MM.1S (cell line): Measurements from ENCODE around the gene DGKG.

Experiments
- DNase-seq: peaks from one replicate; pipeline ENCODE4 v3.0.0-alpha.2; 2015
- H2AFZ ChIP-seq: fragments of 300-600 bp; sonication (generic); 2 replicates; pipeline ENCODE4 v1.6.0; 2016; ENCODE audit warnings: antibody characterized with exemption, low read length
- H3F3A ChIP-seq: fragments of 300-600 bp; sonication (generic); 2 replicates; pipeline ENCODE4 v1.6.1; 2016; ENCODE audit warnings: mild to moderate bottlenecking, antibody characterized with exemption, low read length, moderate library complexity, mixed read lengths; ENCODE audit not compliant: insufficient read depth
- H3K27ac ChIP-seq: fragments of 300-600 bp; sonication (generic); 2 replicates; pipeline ENCODE4 v1.5.1; 2016; ENCODE audit warnings: mild to moderate bottlenecking, low read length
- H3K27me3 ChIP-seq: fragments of 300-600 bp; sonication (generic); replicated peaks from 2 replicates; pipeline ENCODE4 v1.6.0; 2016; ENCODE audit warnings: low read length; ENCODE audit not compliant: insufficient read depth
- H3K36me3 ChIP-seq: fragments of 300-600 bp; sonication (generic); replicated peaks from 2 replicates; pipeline ENCODE4 v1.6.1; 2016; ENCODE audit warnings: mild to moderate bottlenecking, low read length, mixed read lengths; ENCODE audit not compliant: insufficient read depth
- H3K4me1 ChIP-seq: fragments of 300-600 bp; sonication (generic); 2 replicates; pipeline ENCODE4 v1.6.1; 2016; ENCODE audit warnings: low read length, mixed read lengths
- H3K4me2 ChIP-seq: fragments of 300-600 bp; sonication (generic); 2 replicates; pipeline ENCODE4 v1.6.0; 2016; ENCODE audit warnings: low read depth, low read length
- H3K4me3 ChIP-seq: fragments of 300-600 bp; sonication (generic); 2 replicates; pipeline ENCODE4 v1.5.1; 2016; ENCODE audit warnings: low read length, mixed read lengths
- H3K79me2 ChIP-seq: fragments of 300-600 bp; sonication (generic); 2 replicates; pipeline ENCODE4 v1.6.1; 2016; ENCODE audit warnings: mixed run types, low read length, mixed read lengths
- H3K9ac ChIP-seq: fragments of 300-600 bp; sonication (generic); 2 replicates; pipeline ENCODE4 v1.6.1; 2016; ENCODE audit warnings: low read length, mixed read lengths
- H3K9me2 ChIP-seq: fragments of 300-600 bp; sonication (generic); replicated peaks from 2 replicates; pipeline ENCODE4 v1.6.1; 2016; ENCODE audit warnings: mild to moderate bottlenecking, low read length, mixed read lengths; ENCODE audit not compliant: insufficient read depth
- H3K9me3 ChIP-seq: fragments of 300-600 bp; sonication (generic); replicated peaks from 2 replicates; pipeline ENCODE4 v1.6.1; 2016; ENCODE audit warnings: mild to moderate bottlenecking, low read length, mixed read lengths; ENCODE audit not compliant: insufficient read depth
- H4K20me1 ChIP-seq: fragments of 300-600 bp; sonication (generic); 2 replicates; pipeline ENCODE4 v1.6.1; 2016; ENCODE audit warnings: mild to moderate bottlenecking, low read length, moderate library complexity, mixed read lengths; ENCODE audit not compliant: insufficient read depth
- CTCF ChIP-seq: fragments of 300-600 bp; sonication (generic); IDR thresholded peaks from 2 replicates; pipeline ENCODE4 v1.5.1; 2016; ENCODE audit warnings: antibody characterized with exemption, low read length, mixed read lengths
- EZH2 ChIP-seq: fragments of 300-600 bp; sonication (generic); optimal IDR thresholded peaks from 2 replicates; pipeline ENCODE3; 2017; ENCODE audit warnings: low read depth, mild to moderate bottlenecking, antibody characterized with exemption, low read length, mixed read lengths
- EZH2phosphoT487 ChIP-seq: fragments of 300-600 bp; sonication (generic); IDR thresholded peaks from 2 replicates; pipeline ENCODE4 v1.6.1; 2018; ENCODE audit warnings: antibody characterized with exemption, low read length

The DGKG gene

GRCh38 chr3:186151077-186151971 lies 210.7 kb downstream of the DGKG start:
- Histone ChIP-seq H4K20me1 (no peaks in the 10 kb centered on the region), H3K9ac (no peak overlapping the region), H3K27me3 (no peaks in the 10 kb centered on the region), H3K4me3 (no peak overlapping the region), H3K4me1 (peaks cover 17% of the 10 kb centered on the region), H3F3A (peaks cover 15% of the 10 kb centered on the region), H3K27ac (no peak overlapping the region), H3K79me2 (no peaks in the 10 kb centered on the region), H3K36me3 (no peaks in the 10 kb centered on the region), H3K4me2 (no peak overlapping the region), H3K9me3 (no peaks in the 10 kb centered on the region), H2AFZ (no peak overlapping the region), H3K9me2 (no peaks in the 10 kb centered on the region)
- TF ChIP-seq EZH2phosphoT487 (no peak), EZH2 (no peak), CTCF (no peak)
- no peak for DNase-seq

GRCh38 chr3:186150041-186150830 lies 211.8 kb downstream of the DGKG start:
- H4K20me1 ChIP-seq = no peaks in the 10 kb centered on the region
- no peak overlapping the region for H2AFZ ChIP-seq
- no peak overlapping the region for H3K9ac ChIP-seq
- peaks cover 17% of the 10 kb centered on the region for H3K4me1 ChIP-seq
- no peak overlapping the region for H3K4me2 ChIP-seq
- H3K36me3 ChIP-seq = no peaks in the 10 kb centered on the region
- no peaks in the 10 kb centered on the region for H3K9me2 ChIP-seq
- no peak overlapping the region for H3K27ac ChIP-seq
- no peaks in the 10 kb centered on the region for H3K27me3 ChIP-seq
- no peaks in the 10 kb centered on the region for H3K79me2 ChIP-seq
- DNase-seq = no peak
- no peaks in the 10 kb centered on the region for H3K9me3 ChIP-seq
- H3F3A ChIP-seq = peaks cover 15% of the 10 kb centered on the region
- no peak for TF ChIP-seq CTCF
- no peak for TF ChIP-seq EZH2phosphoT487
- TF ChIP-seq EZH2 = no peak
- H3K4me3 ChIP-seq = no peak overlapping the region

- Histone ChIP-seq H3F3A (peaks cover 15% of the 10 kb centered on the region), H3K4me1 (peaks cover 17% of the 10 kb centered on the region), H3K9me3 (no peaks in the 10 kb centered on the region), H3K27ac (no peak overlapping the region), H3K4me2 (no peak overlapping the region), H3K4me3 (no peak overlapping the region), H3K36me3 (no peaks in the 10 kb centered on the region), H4K20me1 (no peaks in the 10 kb centered on the region), H3K79me2 (no peaks in the 10 kb centered on the region), H2AFZ (no peak overlapping the region), H3K27me3 (no peaks in the 10 kb centered on the region), H3K9me2 (no peaks in the 10 kb centered on the region), H3K9ac (no peak overlapping the region)
- no peak for DNase-seq
- TF ChIP-seq EZH2 (no peak), EZH2phosphoT487 (no peak)
Observed at GRCh38 chr3:186149319-186149960, 212.6 kb downstream of the DGKG start.
